ENCODE data around the gene ANGPTL5. TPM values are rescaled to one million over a fixed set of nuclear protein-coding genes. Genes with fewer than 3 reads are reported as not detected.

Gene ANGPTL5
- total and polyA plus RNA-seq, 9 of the 15 experiments (the other 6 are each of a cell fraction or from before 2014, with no cell fraction given): 0.03 TPM; not detected in 8

DNA sequence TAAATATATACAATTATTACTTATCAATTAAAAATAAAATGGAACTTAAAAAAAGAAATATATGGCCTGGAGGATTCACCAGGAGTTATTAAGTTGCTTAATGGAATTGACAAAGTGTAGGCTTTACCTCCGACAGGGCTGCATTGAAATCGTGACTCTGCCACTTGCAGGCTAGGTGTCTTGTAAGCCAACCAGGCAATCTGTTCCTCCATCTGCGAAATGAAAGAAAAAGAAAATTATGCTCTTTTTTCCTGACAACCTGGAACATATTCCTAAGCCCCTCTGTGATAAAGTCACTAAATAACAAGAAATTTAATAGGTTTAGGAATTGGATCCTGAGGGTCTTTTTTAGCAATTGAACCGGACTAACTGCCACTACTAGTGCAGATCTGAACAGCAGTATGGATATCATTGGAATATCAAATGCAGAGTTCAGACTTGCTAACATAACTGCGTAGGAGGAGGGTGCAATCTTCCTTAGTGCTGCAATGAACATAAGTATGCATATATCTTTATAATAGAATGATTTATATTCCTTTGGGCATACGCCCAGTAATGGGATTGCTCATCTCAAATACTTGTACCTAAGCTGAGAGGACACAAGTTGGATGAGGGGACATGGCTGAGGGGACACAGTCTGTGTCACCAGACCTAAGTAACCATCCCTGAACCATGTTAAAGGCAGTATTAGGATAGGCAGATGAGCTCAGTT is 44.0 kb downstream of the ANGPTL5 start:
- H3K4me2 ChIP-seq (ENCODE audit: insufficient read depth, low read length): no peak overlapping the region
- no peak overlapping the region for H3K9ac ChIP-seq (ENCODE audit: insufficient read depth in 1 of 2, low read depth in 2 of 2, low read length in 2 of 2)
- FAIRE-seq: no peak
- ATAC-seq: no peak
- no peaks in the 10 kb centered on the region for H3K27me3 ChIP-seq (ENCODE audit: control insufficient read depth in 2 of 2, insufficient read depth in 2 of 2, low read length in 2 of 2)
- no peaks in the 10 kb centered on the region for H3K79me2 ChIP-seq (ENCODE audit: control insufficient read depth, insufficient read depth, low read length)
- BruUV-seq (replicated peaks): no TSS peak
- H3K27ac ChIP-seq (ENCODE audit: extremely low read depth, low read depth, low read length): no peak overlapping the region
- no peak overlapping the region for H2AFZ ChIP-seq (ENCODE audit: low read depth, low read length)
- H3K4me3 ChIP-seq: no peak overlapping the region
- H3K4me1 ChIP-seq (replicated peaks in 1 of 2; ENCODE audit: control insufficient read depth in 2 of 2, insufficient read depth in 2 of 2, low read length in 2 of 2): no peaks in the 10 kb centered on the region
- DNase-seq (ENCODE audit: extremely low read depth in 1 of 4, low spot score in 3 of 4): no peak
- in situ Hi-C loops (cut with MboI): no loop called here
- CTCF ChIA-PET (ENCODE audit: low intra/inter-chr PET ratio): no interaction called here
- H4K20me1 ChIP-seq (replicated peaks; ENCODE audit: control insufficient read depth, insufficient read depth, low read length): no peaks in the 10 kb centered on the region
- H3K9me1 ChIP-seq (ENCODE audit: control insufficient read depth, insufficient read depth, low read length): no peaks in the 10 kb centered on the region
- WGBS (ENCODE audit: insufficient coverage, low coverage, missing lambda C conversion rate): 0% methylated on average over 6 of the region's 6 CpGs
- POLR2A ChIA-PET: no interaction called here
- no peaks in the 10 kb centered on the region for H3K36me3 ChIP-seq (ENCODE audit: control insufficient read depth, insufficient read depth, low read length)
- intact Hi-C loops (cut with micrococcal nuclease): no loop called here
- H3K9me3 ChIP-seq (replicated peaks; ENCODE audit: control insufficient read depth, insufficient read depth, low read depth, low read length): no peaks in the 10 kb centered on the region
- TF ChIP-seq NFIX (CRISPR knock-in tag; IDR thresholded peaks at IDR 0.05; ENCODE audit: low read depth) (no peak), RBM14 (IDR thresholded peaks at IDR 0.05; ENCODE audit: borderline replicate concordance, insufficient read depth, low read depth, low read length) (no peak), NCOA6 (IDR thresholded peaks at IDR 0.05) (no peak), THRAP3 (IDR thresholded peaks at IDR 0.05; ENCODE audit: borderline replicate concordance) (no peak), RFX1 (IDR thresholded peaks at IDR 0.05) (no peak), RAD51 (IDR thresholded peaks at IDR 0.05; ENCODE audit: borderline replicate concordance, low read depth) (no peak), JUN (IDR thresholded peaks at IDR 0.05; ENCODE audit: borderline replicate concordance, low read depth, low read length) (no peak), JUN (CRISPR knock-in tag; IDR thresholded peaks at IDR 0.05; ENCODE audit: borderline replicate concordance) (no peak), SAFB2 (IDR thresholded peaks at IDR 0.05; ENCODE audit: borderline replicate concordance, low read depth, low read length, severe bottlenecking) (no peak), TARDBP (IDR thresholded peaks at IDR 0.05) (no peak), C11orf30 (IDR thresholded peaks at IDR 0.05; ENCODE audit: low read depth) (no peak), HDAC8 (tag; IDR thresholded peaks at IDR 0.05) (no peak), BDP1 (IDR thresholded peaks at IDR 0.05; ENCODE audit: insufficient read depth, insufficient read length) (no peak)
- TF ChIP-seq, protein P1, sequence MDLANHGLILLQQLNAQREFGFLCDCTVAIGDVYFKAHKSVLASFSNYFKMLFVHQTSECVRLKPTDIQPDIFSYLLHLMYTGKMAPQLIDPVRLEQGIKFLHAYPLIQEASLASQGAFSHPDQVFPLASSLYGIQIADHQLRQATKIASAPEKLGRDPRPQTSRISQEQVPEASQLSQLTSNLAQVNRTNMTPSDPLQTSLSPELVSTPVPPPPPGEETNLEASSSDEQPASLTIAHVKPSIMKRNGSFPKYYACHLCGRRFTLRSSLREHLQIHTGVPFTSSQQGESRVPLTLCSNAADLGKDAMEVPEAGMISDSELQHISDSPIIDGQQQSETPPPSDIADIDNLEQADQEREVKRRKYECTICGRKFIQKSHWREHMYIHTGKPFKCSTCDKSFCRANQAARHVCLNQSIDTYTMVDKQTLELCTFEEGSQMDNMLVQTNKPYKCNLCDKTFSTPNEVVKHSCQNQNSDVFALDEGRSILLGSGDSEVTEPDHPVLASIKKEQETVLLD (IDR thresholded peaks at IDR 0.05): no peak
- TF ChIP-seq, protein P2, sequence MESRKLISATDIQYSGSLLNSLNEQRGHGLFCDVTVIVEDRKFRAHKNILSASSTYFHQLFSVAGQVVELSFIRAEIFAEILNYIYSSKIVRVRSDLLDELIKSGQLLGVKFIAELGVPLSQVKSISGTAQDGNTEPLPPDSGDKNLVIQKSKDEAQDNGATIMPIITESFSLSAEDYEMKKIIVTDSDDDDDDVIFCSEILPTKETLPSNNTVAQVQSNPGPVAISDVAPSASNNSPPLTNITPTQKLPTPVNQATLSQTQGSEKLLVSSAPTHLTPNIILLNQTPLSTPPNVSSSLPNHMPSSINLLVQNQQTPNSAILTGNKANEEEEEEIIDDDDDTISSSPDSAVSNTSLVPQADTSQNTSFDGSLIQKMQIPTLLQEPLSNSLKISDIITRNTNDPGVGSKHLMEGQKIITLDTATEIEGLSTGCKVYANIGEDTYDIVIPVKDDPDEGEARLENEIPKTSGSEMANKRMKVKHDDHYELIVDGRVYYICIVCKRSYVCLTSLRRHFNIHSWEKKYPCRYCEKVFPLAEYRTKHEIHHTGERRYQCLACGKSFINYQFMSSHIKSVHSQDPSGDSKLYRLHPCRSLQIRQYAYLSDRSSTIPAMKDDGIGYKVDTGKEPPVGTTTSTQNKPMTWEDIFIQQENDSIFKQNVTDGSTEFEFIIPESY (CRISPR knock-in tag; IDR thresholded peaks at IDR 0.05): no peak
- TF ChIP-seq, protein P3, sequence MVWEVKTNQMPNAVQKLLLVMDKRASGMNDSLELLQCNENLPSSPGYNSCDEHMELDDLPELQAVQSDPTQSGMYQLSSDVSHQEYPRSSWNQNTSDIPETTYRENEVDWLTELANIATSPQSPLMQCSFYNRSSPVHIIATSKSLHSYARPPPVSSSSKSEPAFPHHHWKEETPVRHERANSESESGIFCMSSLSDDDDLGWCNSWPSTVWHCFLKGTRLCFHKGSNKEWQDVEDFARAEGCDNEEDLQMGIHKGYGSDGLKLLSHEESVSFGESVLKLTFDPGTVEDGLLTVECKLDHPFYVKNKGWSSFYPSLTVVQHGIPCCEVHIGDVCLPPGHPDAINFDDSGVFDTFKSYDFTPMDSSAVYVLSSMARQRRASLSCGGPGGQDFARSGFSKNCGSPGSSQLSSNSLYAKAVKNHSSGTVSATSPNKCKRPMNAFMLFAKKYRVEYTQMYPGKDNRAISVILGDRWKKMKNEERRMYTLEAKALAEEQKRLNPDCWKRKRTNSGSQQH (CRISPR knock-in tag; IDR thresholded peaks at IDR 0.05): no peak
- TF ChIP-seq, protein P4, sequence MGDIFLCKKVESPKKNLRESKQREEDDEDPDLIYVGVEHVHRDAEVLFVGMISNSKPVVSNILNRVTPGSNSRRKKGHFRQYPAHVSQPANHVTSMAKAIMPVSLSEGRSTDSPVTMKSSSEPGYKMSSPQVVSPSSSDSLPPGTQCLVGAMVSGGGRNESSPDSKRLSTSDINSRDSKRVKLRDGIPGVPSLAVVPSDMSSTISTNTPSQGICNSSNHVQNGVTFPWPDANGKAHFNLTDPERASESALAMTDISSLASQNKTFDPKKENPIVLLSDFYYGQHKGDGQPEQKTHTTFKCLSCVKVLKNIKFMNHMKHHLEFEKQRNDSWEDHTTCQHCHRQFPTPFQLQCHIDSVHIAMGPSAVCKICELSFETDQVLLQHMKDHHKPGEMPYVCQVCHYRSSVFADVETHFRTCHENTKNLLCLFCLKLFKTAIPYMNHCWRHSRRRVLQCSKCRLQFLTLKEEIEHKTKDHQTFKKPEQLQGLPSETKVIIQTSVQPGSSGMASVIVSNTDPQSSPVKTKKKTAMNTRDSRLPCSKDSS (IDR thresholded peaks at IDR 0.05; ENCODE audit: low read depth, partially characterized antibody): no peak
